ENCODE measurements around the gene DNAJC28. TPM values are rescaled to one million over a fixed set of nuclear protein-coding genes. Genes with fewer than 3 reads are reported as not detected.

DNAJC28 gene
- total RNA-seq, 1 experiment from 2014 or later = 3.4 TPM

- peaks cover 27 to 33% of the 10 kb centered on the region in 2 experiments for H3K4me1 Mint-ChIP-seq
Observed at GRCh38 chr21:33493756-33494155, 2.2 kb upstream of the DNAJC28 start.

More at GRCh38 chr21:33493756-33494155, 2.2 kb upstream of the DNAJC28 start:
- Histone ChIP-seq H2AK5ac (ENCODE audit: insufficient read length, low read length) (no peak overlapping the region), H3K27me3 (ENCODE audit: insufficient read depth, low read length) (no peaks in the 10 kb centered on the region), H3K79me2 (ENCODE audit: insufficient read depth, low read length) (no peaks in the 10 kb centered on the region), H2BK12ac (ENCODE audit: insufficient read length, low read depth, low read length) (no peak overlapping the region), H3K14ac (ENCODE audit: insufficient read depth, low read length) (no peak overlapping the region), H3K23me2 (ENCODE audit: insufficient read length, low read depth, low read length, poor library complexity, severe bottlenecking) (peaks cover 7% of the 10 kb centered on the region), H3K9ac (ENCODE audit: extremely low read depth, insufficient read length, low read length) (no peak overlapping the region), H2BK20ac (ENCODE audit: low read depth, low read length, poor library complexity, severe bottlenecking) (no peak overlapping the region), H3K18ac (ENCODE audit: insufficient read length, low read depth, low read length) (no peak overlapping the region), H2BK15ac (ENCODE audit: low read depth, low read length) (no peak overlapping the region), H4K8ac (replicated peaks; ENCODE audit: insufficient read length, low read depth, low read length) (no peak overlapping the region), H2AFZ (ENCODE audit: low read length) (no peak overlapping the region), H4K91ac (ENCODE audit: insufficient read length, low read depth, low read length) (no peak overlapping the region), H4K20me1 (ENCODE audit: control insufficient read depth, insufficient read depth, insufficient read length) (no peaks in the 10 kb centered on the region), H3K23ac (ENCODE audit: insufficient read length, low read depth, low read length) (no peak overlapping the region), H3K27ac (ENCODE audit: insufficient read length, low read depth, low read length) (no peak overlapping the region), H3K4ac (ENCODE audit: low read depth, low read length) (no peak overlapping the region), H3K79me1 (ENCODE audit: insufficient read depth, low read depth, low read length, poor library complexity, severe bottlenecking) (no peaks in the 10 kb centered on the region), H4K5ac (ENCODE audit: insufficient read length, low read depth, low read length) (no peak overlapping the region), H2BK120ac (ENCODE audit: low read depth, low read length, poor library complexity, severe bottlenecking) (no peak overlapping the region), H3K9me3 (ENCODE audit: control insufficient read depth, low read depth, low read length) (no peaks in the 10 kb centered on the region), H3K4me1 (ENCODE audit: insufficient read depth, low read length) (0 out of 2 replicates have a peak, but pooled peaks cover 2% of the 10 kb centered on the region), H3K56ac (ENCODE audit: insufficient read length, low read depth, low read length) (no peak overlapping the region), H3K4me2 (ENCODE audit: insufficient read depth, insufficient read length, low read length) (no peak overlapping the region), H2BK5ac (ENCODE audit: insufficient read length, low read length) (no peak overlapping the region), H3T11ph (ENCODE audit: low read length) (no peak overlapping the region)
- no peaks in the 10 kb centered on the region; the same call in 1 of the 2 replicates for H3K27me3 Mint-ChIP-seq (ENCODE audit: low read depth)
- TF ChIP-seq, protein P1, sequence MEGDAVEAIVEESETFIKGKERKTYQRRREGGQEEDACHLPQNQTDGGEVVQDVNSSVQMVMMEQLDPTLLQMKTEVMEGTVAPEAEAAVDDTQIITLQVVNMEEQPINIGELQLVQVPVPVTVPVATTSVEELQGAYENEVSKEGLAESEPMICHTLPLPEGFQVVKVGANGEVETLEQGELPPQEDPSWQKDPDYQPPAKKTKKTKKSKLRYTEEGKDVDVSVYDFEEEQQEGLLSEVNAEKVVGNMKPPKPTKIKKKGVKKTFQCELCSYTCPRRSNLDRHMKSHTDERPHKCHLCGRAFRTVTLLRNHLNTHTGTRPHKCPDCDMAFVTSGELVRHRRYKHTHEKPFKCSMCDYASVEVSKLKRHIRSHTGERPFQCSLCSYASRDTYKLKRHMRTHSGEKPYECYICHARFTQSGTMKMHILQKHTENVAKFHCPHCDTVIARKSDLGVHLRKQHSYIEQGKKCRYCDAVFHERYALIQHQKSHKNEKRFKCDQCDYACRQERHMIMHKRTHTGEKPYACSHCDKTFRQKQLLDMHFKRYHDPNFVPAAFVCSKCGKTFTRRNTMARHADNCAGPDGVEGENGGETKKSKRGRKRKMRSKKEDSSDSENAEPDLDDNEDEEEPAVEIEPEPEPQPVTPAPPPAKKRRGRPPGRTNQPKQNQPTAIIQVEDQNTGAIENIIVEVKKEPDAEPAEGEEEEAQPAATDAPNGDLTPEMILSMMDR (conservative IDR thresholded peaks at IDR 0.05) = no peak
- H3K36me3 Mint-ChIP-seq (ENCODE audit: insufficient read depth in 1 of 3, low read depth in 3 of 3) = peaks cover 0 to 6% (median 4%) of the 10 kb centered on the region in 3 experiments; a peak in 4 of 7 replicates
- no peak for DNase-seq
- no peak overlapping the region for H3K27ac Mint-ChIP-seq
- H3K9me3 Mint-ChIP-seq = no peaks in the 10 kb centered on the region; a peak in 2 of 5 replicates
- no peak overlapping the region for H3K4me3 Mint-ChIP-seq
- no CpG with 5 or more reads among the region's 3 CpGs for WGBS (ENCODE audit: extremely low coverage, insufficient read length, low lambda C conversion rate)
